HTR-8/SVneo (cell line): ENCODE data around the gene DAGLA.
A peak's percentile ranks its signal among the peaks of the same experiment; 100 is the strongest.
"Not testable (repeated sequence)": the region's sequence is repeated elsewhere in the genome, so short reads cannot be mapped to it uniquely, and the experiment has no call there.

Source experiments
- DNase-seq: peaks from one replicate; pipeline ENCODE4 v3.0.0; 2011; ENCODE audit warnings: low spot score, mixed read lengths; ENCODE audit not compliant: insufficient read length
- FAIRE-seq: peaks from 2 replicates; lab custom pipeline; 2011; peaks lifted over from hg19 to GRCh38; lab: Jason Lieb, UNC

The DAGLA gene

GRCh38 chr11:61679893-61680621, at the start of gene DAGLA:
DAGLA (plus strand) TSS chr11:61680391; CDS start chr11:61720156, 39,765 bp downstream.
- DNase-seq: peak; percentile 67
- peak; percentile 76 for FAIRE-seq

GRCh38 chr11:61632096-61632495, 48.1 kb upstream of the DAGLA start:
- DNase-seq (no peak), FAIRE-seq (no peak)

GRCh38 chr11:61635304-61635703, 44.9 kb upstream of the DAGLA start:
- FAIRE-seq (no peak), DNase-seq (no peak)

- FAIRE-seq: no peak
- no peak for DNase-seq
These were observed 44.4 kb upstream of the DAGLA start for GRCh38 chr11:61635787-61636186.

- FAIRE-seq (no peak), DNase-seq (no peak)
These were observed 43.5 kb upstream of the DAGLA start for GRCh38 chr11:61636676-61637075.

GRCh38 chr11:61637277-61637676, 42.9 kb upstream of the DAGLA start:
- FAIRE-seq (no peak), DNase-seq (no peak)

- no peak for FAIRE-seq
- no peak for DNase-seq
These were observed 40.3 kb upstream of the DAGLA start for GRCh38 chr11:61639816-61640443.

GRCh38 chr11:61642162-61642561, 38.0 kb upstream of the DAGLA start:
- FAIRE-seq (no peak), DNase-seq (no peak)

- FAIRE-seq: no peak
- DNase-seq: no peak
These were observed 34.9 kb upstream of the DAGLA start for GRCh38 chr11:61645179-61645868.

- DNase-seq (no peak), FAIRE-seq (no peak)
These were observed 32.7 kb upstream of the DAGLA start for GRCh38 chr11:61647529-61647928.

- no peak for FAIRE-seq
- no peak for DNase-seq
These were observed 29.2 kb upstream of the DAGLA start for GRCh38 chr11:61650781-61651571.

GRCh38 chr11:61652135-61652534, 28.1 kb upstream of the DAGLA start:
- FAIRE-seq (no peak), DNase-seq (no peak)

GRCh38 chr11:61654397-61654829, 25.8 kb upstream of the DAGLA start:
- FAIRE-seq (no peak), DNase-seq (no peak)

GRCh38 chr11:61655266-61656159, 24.7 kb upstream of the DAGLA start:
- DNase-seq, FAIRE-seq: not testable (repeated sequence)

GRCh38 chr11:61656347-61657077, 23.7 kb upstream of the DAGLA start:
- FAIRE-seq: no peak
- no peak for DNase-seq

GRCh38 chr11:61657566-61658290, 22.5 kb upstream of the DAGLA start:
- FAIRE-seq: no peak
- DNase-seq: no peak

- no peak for FAIRE-seq
These were observed 20.6 kb upstream of the DAGLA start for GRCh38 chr11:61659413-61660196.

More at GRCh38 chr11:61659413-61660196, 20.6 kb upstream of the DAGLA start:
- DNase-seq: no peak
